Activated CD4-positive, alpha-beta T cell treated with anti-CD3 and anti-CD28 coated beads, Interleukin-2, amount 50 U/mL, for 1 hour (primary cell): Measurements from ENCODE around the gene CPVL.

Source experiments
- DNase-seq: peaks from one replicate; pipeline ENCODE4 v3.0.0-alpha.2; 2020

The CPVL gene

DNA sequence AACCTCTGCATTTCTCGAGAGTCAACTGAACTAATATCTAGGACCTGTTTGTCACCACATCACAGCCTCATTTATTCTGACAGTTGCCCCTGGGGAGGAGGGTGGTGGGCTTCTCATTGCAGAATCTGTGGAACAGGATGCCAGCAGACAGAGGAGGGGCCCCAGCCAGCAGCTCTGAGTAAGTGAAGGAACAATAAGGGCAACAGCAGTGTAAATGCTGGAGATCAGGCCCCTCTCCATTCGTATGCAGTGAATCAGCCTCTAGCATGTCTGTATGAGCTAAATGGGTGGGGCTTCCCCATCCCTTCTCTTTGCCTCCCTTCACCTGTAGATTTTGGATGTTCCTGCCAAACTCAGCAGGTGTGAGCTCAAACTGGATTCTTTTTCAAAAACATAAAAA, 7.7 kb upstream of the CPVL start:
- DNase-seq = no peak

DNA sequence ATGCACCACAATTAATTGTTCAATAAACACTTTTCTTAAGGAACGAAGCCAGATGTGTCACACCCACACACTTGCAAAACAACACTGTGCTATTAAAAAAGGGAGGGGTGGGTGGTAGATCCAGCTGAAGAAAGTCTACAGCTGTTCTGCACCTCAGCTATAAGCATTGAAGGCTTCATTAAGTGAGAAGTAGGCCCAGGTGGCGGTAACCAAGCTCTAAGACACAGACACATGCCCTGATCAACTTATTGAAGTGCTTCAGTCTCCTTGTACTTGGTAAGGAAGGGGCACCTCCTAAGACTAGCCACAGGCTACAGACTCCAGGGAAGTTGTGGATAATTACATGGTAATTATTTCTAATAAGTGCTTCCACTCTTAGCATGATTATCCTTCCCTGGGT, 4.5 kb upstream of the CPVL start:
- no peak for DNase-seq

DNA sequence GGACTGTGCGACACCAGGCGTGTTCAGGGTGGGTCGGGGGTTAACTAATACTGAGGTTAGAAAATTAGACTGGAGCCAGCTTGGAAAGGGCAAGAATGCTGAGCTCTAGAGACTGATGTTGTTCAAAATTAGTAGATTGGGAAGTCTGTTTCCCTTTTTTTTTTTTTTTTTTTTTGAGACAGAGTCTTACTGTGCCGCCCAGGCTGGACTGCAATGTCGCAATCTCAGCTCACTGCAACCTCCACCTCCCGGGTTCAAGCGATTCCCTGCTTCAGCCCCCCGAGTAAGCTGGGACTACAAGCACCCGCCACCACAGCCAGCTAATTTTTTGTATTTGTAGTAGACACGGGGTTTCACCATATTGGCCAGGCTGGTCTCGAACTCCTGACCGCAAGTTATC, 2.7 kb upstream of the CPVL start:
- DNase-seq = no peak

DNA sequence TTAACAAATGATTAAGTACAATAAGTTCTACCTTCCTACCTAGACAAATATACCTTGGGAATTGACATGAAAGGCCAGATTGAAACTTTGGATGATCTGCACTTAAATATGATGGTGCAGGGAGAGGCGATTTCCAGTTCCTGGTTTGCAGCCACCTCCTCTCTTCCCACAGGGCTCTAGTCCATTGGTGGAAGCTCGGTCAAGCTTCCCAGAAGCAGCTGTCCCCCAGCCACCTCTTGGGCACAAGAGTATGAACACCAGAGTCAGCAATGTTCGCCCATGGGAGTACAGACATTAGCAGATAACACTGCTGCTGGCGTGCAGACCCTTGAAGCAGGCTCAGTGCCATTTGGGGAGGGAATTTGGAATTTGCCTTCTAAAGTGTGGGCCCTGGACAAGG, 1.5 kb upstream of the CPVL start:
- DNase-seq = no peak

DNA sequence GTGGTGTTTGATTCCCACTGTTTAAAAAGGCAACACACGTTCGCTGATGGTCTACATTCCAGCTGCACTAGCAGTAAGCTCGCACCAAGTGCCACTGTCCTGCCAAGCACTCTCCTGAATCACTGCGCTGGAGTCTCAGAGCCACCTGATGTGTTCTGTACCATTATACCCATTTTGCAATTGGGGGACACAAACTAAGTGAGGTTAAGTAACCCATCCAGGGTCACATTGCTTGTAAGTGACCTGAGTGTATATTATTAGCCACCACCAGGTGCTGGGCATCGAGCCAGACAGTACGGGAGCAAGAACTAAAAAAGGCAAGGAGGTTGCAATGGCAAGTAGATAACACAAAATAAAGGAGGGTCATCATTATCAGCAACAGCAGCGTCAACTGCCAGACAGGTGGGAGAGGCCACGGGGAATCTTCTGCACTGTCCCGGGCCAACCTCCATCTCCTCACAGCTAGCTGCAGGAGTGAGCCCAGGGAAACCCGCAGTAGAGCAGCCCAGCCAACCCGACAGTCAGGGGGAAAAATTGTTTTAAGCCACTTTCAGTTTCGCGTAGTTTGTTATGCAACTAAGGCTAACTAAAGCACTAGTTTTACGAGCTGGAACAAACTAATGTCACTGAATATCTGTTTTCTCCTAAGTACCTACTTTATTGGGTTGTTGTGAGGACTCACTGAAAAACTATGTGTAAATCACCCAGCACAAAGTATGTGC, 712 bp upstream of the CPVL start:
- DNase-seq = no peak

DNA sequence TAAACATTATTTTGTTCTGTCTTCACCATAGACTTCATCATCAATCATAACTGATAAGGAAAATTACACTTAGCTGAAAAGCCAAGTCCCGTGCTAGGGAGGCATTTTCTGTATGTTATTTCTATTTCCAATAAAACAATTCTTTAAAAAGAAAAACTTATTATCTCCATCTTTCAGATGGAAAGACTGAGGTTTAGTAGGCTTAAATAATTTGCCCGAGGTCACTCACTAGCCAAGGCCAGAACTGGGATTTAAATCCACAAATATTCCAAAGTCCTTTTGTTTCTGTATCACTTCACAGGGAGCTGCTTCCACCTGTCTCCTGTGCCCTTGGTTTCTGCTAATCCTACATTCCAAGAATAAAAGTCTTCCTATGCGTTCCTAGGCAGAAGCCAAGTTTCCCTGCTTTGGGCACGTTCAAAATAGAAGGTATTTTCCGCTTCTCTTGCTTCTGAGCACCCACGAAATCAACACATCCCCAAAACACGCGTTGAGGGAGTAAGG, 732 bp downstream of the CPVL start:
- no peak for DNase-seq

DNA sequence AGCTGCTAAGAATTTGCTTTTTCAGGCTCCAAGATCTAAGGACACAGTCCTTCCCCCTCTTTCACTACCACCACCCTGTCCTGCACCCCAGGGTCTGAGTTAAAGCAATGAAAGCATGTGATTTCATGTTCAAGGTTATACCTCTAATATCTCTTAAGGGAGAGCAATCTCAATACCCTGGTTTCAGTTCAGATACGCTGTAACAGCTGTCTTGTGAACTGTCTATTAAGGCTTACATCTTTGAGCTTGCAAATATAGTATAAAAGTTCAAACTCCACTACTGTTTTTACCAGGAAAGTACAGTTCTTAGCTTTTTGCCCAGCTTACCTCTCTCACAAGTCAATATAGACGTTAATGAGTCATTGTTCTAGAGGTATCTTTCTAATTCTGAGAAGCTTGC, 2.6 kb downstream of the CPVL start:
- DNase-seq = no peak

DNA sequence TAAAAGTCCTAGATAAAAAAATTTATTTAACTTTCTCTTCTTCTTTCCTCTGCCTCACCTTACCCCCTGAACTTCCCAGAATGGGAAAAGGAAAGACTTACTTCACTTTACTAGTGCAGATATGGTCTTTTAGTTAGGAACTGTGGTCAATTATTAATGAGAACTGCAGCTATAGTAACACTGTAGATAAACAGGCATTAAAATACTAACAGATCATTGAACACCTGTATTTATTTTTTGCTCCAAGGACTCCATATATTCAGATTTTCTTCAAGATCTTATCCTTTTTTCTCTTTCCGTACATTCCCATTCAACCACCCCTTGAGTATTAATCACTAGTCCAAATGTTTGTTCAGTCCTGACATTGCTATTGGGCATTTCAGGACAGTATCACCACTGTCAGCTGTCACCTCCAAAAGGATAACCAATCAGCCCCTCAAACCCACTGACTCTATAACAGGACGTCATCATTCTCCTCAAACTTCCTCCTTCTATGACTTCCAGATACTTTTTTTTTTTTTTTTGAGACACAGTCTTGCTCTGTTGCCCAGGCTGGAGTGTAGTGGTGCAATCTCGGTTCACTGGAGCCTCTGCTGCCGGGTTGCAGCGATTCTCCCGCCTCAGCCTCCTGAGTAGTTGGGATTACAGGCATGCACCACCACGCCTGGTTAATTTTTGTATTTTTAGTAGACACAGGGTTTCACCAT, 4.2 kb downstream of the CPVL start:
- no peak for DNase-seq

DNA sequence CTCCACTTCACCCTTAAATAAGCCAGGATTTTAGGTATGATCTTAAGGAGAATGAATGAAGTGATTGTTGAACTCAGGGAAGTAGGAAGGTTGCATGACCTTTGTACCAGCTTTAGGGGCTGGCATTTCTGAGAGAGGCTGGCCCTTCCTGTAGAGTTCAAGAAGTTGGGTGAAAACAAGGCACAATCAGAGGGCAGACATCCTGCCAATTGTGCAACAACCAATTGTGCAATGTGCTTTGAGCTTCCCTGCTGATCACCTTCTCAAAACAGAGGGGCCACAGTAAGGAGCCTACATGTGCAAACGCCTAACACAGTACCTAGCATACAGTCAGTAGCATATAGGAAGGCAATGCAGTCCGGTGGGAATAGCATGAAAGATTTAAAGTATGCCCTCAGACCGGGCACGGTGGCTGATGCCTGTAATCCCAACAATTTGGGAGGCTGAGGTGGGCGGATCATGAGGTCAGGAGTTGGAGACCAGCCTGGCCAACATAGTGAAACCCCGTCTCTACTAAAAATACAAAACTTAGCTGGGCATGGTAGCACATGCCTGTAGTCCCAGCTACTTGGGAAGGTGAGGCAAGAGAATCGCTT, 5.4 kb downstream of the CPVL start:
- DNase-seq = no peak

DNA sequence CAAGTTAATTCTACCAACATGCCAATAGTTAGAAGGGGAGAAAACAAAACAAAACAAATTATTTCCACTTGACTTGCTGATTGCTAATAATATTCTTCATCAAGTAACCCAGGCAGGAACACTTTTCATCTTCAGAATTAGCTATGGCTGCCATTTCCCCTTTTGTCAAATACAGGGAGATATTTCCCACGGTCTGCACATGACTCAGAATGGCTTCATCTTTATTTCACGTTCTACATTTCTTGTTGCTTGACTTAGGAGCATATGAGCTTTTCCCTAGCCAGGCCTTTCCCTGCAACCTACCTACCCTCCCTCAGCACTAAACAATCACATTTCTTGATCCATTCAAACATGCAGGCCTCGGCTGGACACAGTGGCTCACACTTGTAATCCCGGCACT, 6.5 kb downstream of the CPVL start:
- no peak for DNase-seq

DNA sequence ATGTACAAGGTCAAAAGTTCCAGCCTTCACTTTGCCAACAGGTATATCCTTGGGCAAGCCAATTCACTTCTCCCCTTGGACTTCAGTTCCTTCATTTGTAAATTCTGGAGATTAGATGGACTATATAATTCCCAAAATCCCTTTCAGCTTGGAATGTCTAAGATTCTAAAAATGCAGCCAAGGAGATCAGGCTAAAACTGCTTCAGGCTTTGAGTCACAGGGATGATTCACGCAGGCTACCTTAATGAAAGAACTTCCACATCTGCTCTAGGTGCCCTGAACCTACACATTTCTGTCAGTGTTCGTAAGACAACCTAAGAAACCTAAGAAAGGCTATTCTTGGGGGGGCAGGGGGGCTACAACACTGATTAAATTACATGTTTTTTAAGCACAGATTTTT, 7.1 kb downstream of the CPVL start:
- DNase-seq = no peak

DNA sequence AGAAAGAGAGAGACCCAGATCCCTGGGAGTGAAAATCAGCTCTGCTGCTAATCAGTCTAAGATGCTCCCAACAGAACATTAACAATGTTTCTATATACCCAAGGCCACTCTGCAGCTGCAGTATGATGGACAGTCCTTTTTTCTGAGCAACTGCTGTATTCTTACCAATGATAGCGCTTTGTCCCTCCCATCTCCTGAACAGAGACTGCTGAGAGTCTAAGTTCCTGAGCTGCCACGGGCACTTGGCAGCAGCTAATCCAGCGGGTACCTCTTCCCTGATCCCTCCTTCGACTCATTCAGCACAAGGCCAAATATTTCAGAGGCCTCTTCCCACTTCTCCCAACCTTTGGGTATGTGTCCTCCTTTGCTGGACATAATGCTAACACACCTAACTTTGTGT, 7.7 kb downstream of the CPVL start:
- no peak for DNase-seq

DNA sequence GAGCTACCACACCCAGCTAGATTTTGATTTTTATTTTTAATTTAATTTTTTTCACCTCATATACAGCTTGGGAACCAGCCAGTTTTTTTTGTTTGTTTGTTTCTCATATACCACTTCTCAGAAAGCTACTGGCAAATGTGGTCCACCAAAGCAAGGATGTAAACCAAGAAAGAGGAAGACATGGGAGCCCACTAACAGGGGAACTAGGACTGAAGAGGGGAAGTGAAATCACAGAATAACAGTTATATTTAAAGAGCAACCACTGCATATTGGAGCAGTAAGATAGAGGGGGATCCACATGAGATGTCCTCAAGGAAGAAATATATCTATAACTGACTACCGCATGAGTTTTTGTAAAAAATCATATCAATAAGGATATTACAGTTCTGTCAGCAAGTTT, 10.5 kb downstream of the CPVL start:
- no peak for DNase-seq

- no peak for DNase-seq
Observed at GRCh38 chr7:29132980-29133379, 13.4 kb downstream of the CPVL start.

DNA sequence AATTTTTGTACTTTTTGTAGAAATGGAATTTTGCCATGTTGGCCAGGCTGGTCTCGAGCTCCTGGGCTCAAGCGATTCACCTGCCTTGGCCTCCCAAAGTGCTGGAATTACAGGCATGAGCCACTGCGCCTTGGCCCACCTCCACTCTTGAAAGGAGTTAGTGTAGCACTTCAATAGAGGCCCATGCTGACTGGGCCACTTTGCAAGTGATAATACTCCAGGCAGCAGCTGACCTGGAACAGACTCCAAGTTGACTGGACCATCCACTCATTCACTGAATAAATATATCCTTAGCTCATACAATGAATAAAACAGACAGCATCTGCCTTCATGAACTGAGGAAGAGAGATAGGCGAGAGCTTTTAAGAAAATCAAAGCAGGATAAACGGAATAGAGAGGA, 14.7 kb downstream of the CPVL start:
- no peak for DNase-seq

DNA sequence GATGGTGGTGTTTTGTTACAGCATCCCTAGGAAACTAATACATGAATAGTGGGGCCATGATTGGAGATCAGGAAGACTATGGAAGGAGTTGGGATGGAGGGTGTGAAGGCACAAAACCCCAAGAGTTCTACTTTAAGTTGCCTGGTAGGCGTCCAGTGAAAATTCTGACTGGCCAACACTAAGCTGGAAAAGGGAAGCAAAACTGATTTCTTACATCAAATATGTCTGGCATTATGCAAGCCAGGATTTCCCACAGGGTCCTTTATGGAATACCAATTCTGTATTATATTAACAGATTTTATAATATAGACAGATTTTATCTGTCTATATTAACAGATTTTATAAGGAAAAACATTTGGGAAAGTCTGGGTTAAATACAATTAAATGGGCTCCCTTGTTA, 16.2 kb downstream of the CPVL start:
- DNase-seq = no peak

DNA sequence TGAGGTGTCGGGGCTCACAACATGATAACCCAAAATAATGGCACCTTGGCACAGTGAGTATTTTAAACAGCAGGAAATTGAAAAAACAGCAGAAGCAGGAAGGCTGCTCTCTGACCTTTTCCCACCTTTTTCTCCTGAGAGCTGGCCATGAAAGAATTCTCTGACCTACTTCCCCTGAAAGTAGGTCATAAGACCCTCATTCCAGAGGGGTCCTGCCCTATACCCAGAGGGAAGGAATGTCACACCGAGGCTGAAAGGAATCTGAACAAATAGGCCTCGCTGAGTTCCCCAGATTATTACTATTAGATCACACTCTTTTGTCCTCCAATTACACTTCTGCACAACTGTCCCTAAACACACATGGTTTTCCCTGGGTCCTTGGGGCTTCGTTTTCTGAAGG, 18.8 kb downstream of the CPVL start:
- DNase-seq = no peak

DNA sequence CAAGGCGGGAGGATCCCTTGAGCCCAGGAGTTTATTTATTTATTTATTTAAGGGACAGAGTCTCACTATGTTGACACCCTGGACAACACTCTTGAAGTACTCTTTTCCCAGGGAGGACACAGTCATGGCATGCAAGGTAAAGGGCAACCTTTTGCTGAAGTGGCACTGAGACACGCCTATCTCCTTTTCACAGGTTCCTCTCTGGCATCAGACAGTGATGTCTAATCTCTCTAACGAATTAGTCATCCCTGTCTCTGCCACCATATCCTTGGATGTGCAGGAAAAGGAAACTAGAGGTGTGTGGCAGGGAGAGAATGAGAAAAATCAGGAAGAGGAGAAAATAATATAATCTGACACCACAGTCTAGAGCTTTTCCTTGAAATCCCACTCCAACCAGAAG, 19.5 kb downstream of the CPVL start:
- DNase-seq = no peak

GRCh38 chr7:29123626-29124190, 22.6 kb downstream of the CPVL start:
- no peak for DNase-seq

DNA sequence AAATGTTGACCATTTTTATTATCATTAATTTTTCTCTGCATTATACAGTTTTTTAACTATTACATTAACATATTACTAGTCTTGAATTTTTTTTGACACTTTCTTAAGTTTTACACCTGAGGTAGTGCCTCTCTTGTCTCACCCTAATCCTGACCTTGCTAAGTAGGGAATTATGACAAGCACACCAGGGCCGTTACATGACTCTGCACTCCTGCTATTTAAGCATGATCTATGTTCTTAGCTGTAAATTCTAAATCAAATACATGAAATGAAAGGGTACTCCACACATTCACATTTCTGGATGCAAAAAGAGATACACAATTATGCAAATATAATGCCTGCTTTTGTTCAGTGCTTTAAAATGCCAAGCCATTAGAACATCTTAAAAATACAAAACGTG, 23.6 kb downstream of the CPVL start:
- DNase-seq = no peak

- no peak for DNase-seq
Observed at GRCh38 chr7:29122081-29122480, 24.3 kb downstream of the CPVL start.

DNA sequence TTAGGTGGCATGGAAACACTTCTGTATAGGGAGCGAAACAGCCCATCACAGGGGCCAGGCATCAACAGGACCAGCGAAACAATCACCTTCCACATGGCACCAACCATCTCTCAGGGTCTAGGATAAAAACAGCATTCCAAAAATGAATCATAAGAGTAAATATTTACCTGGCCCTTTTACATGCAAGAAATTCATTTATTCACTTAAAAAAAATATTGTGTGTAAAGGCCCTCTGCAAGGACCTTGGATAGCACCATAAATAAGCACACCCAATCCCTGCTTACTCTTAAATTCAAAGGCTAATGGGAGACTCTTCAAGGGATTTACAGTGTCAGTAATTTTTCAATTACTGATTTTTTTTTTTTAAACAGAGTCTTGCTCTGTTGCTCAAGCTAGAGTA, 25.4 kb downstream of the CPVL start:
- DNase-seq = no peak

DNA sequence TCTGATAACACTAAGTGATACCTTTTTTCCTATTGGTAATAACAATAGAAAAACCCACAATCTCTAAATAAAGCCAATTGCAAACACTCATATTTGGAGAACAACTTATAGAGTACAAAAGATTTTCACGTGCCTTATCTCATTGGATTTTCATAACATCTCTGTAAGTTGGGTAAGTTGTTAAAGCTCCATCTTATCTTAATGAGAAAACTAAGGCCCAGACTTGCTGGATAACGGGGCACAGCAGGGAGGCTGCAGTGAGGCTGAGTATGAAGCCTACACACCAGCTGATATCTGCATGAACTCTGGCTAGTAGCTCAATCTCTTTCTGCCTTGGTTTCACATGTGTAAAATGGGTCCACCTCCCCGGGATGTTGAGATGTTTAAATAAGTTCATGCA, 26.8 kb downstream of the CPVL start:
- no peak for DNase-seq
